ENCODE data around the gene PCSK9. TPM values are rescaled to one million over a fixed set of nuclear protein-coding genes. Genes with fewer than 3 reads are reported as not detected.
A peak's percentile ranks its signal among the peaks of the same experiment; 100 is the strongest.

PCSK9 gene
- total and polyA plus RNA-seq, 12 donors = under 0.01 to 0.07 (median 0.05) TPM; not detected in 9

DNA sequence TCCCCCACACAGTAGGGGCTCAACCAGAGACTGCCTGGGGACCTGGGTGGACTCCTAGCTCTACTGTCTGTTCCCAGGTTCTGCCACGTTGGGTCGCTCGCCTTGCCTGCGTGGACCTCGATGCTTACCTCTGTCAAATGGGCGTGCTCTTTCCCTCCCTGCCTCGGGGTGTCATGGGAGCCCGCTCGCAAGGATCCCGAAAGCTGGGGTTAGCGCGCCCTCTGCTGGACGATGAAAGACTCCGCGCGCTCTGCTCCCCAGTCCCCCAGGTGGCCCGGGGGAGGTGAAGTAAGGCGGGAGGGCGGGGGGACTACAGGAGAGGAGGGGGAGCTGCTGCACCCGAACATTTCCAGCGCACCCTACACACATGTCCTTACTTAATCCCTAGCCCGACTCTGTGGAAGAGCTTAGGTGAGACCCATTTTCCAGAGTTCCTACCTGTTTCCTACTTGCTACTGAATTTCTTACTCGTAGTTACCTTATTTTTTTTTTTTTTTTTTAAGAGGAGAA, 42.9 kb upstream of the PCSK9 start:
- DNase-seq (peak; percentile 57 to 79), ATAC-seq (peak; percentile 52 to 86 (median 78))
- H3K36me3 ChIP-seq = no peaks in the 10 kb centered on the region
- H3K9me3 ChIP-seq = no peaks in the 10 kb centered on the region
- H3K4me3 ChIP-seq = peak overlapping the region in 1 of 10 donors; percentile 5
- no peak overlapping the region for H3K27ac ChIP-seq
- intact Hi-C loops (cut with DNase I) = loop anchor here in 9 of 10 donors (1.0 to 5.0 kb wide), 4 partner anchors 44 to 52 kb away; no protein-coding TSS in a partner anchor
- peaks cover 17 to 59% (median 46%) of the 10 kb centered on the region in 7 donors for H3K27me3 ChIP-seq
- 6 to 7% methylated on average over 23 of the region's 23 CpGs for WGBS, 2 donors
- peaks cover 0 to 11% (median 5%) of the 10 kb centered on the region in 9 donors for H3K4me1 ChIP-seq
- TF ChIP-seq, protein P1, sequence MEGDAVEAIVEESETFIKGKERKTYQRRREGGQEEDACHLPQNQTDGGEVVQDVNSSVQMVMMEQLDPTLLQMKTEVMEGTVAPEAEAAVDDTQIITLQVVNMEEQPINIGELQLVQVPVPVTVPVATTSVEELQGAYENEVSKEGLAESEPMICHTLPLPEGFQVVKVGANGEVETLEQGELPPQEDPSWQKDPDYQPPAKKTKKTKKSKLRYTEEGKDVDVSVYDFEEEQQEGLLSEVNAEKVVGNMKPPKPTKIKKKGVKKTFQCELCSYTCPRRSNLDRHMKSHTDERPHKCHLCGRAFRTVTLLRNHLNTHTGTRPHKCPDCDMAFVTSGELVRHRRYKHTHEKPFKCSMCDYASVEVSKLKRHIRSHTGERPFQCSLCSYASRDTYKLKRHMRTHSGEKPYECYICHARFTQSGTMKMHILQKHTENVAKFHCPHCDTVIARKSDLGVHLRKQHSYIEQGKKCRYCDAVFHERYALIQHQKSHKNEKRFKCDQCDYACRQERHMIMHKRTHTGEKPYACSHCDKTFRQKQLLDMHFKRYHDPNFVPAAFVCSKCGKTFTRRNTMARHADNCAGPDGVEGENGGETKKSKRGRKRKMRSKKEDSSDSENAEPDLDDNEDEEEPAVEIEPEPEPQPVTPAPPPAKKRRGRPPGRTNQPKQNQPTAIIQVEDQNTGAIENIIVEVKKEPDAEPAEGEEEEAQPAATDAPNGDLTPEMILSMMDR (IDR thresholded peaks at IDR 0.05) = peak; percentile 48 to 84 (median 74)

DNA sequence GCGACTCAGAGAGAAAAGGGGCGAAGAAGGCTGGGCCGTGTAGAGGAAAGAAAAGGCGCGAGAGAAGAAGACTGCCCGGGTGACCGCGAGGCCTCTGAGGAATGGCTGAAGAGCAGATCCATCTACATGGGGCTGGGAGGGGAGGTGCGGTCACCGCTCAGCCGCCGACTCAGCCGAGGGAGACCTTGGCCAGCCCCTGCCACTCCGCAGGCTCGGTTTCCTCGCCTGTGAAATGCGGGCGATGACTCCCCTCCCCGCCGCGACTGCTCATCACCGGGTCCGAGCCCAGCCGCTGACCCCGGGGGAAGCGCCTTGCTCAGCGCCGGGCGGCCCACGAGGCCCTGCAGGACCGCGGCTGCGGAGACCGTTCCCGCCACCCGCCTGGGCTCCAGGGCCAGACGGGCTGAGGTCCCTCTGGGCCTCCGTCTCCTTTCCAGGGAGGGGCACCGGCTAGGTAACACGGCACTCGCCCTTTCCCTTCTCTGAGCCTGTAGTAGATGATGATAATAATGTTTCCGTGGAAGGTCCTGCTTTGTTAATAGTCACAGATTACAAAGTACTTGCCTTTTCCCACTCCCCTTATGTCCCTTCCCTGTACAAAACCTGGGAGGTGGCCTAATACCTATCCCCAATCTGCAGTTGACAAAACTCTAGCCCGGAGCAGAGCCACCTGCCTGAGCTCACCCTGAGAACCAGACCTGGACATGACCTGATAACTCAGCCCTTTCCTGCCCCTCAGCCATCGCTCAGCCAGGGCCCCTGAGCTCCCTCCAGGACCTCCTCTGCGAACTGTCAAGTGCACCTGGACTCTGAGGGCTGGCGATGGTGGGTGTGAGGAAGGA, 42.3 kb upstream of the PCSK9 start:
- no peak for DNase-seq
- H3K36me3 ChIP-seq = no peaks in the 10 kb centered on the region
- peaks cover 0 to 11% (median 5%) of the 10 kb centered on the region in 9 donors for H3K4me1 ChIP-seq
- H3K4me3 ChIP-seq = peak overlapping the region in 1 of 10 donors; percentile 5
- H3K27me3 ChIP-seq = peaks cover 17 to 59% (median 46%) of the 10 kb centered on the region in 7 donors
- H3K9me3 ChIP-seq = no peaks in the 10 kb centered on the region
- H3K27ac ChIP-seq = no peak overlapping the region
- intact Hi-C loops (cut with DNase I) = loop anchor here in 9 of 10 donors (1.0 to 5.0 kb wide), 4 partner anchors 45 to 52 kb away; no protein-coding TSS in a partner anchor
- WGBS, 2 donors = 12 to 15% methylated on average over 45 to 46 of the region's 46 CpGs
- TF ChIP-seq, protein P1 (IDR thresholded peaks at IDR 0.05) = no peak
- no peak for ATAC-seq

DNA sequence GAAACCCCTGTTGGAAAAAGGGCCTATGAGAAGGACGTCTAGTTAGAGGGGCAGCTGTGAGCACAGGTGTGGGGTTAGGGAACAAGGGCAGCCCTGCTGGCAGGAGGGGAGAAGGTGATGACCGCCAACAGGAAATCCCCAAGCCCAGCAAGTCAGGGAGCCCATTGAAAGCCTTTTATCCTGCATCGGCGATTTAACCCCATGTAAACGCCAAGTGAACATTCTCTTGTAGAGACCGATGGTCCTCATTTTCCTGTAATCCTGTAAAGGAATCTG, 41.7 kb upstream of the PCSK9 start:
- TF ChIP-seq, protein P1 (IDR thresholded peaks at IDR 0.05) = no peak
- WGBS, 2 donors = 69 to 74% methylated on average over 6 of the region's 6 CpGs
- Histone ChIP-seq H3K4me3 (no peak overlapping the region), H3K27me3 (peaks cover 17 to 60% (median 46%) of the 10 kb centered on the region in 7 donors), H3K27ac (no peak overlapping the region), H3K9me3 (no peaks in the 10 kb centered on the region), H3K4me1 (peaks cover 0 to 11% (median 5%) of the 10 kb centered on the region in 9 donors), H3K36me3 (no peaks in the 10 kb centered on the region)
- intact Hi-C loops (cut with DNase I) = loop anchor here in 7 of 10 donors (2.0 to 5.0 kb wide), 3 partner anchors 45 to 53 kb away; no protein-coding TSS in a partner anchor
- ATAC-seq = no peak
- DNase-seq = no peak

DNA sequence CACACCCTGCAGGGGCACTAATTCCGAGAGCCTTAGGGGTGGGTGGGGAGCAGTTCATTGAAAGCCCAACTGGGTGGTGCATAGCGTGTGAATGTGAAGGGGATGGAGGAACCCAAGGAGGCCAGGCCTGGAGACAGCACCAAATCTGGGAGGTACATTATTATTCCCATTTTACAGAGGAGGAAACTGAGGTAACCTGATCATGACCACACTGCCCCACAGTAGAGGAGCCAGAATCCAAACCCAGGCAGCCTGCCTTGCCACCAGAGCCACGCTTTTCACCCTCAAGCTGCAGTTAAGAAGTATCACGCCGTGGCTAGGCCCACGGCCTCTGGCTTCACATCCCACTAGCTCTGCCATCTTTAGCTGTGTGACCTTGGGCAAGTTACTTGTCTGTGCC, 41.2 kb upstream of the PCSK9 start:
- H3K4me1 ChIP-seq = peaks cover 0 to 11% (median 5%) of the 10 kb centered on the region in 9 donors
- intact Hi-C loops (cut with DNase I) = loop anchor here in 4 of 10 donors (5.0 kb wide), 1 partner anchor 46 kb away; no protein-coding TSS in a partner anchor
- H3K9me3 ChIP-seq = no peaks in the 10 kb centered on the region
- peaks cover 17 to 60% (median 46%) of the 10 kb centered on the region in 7 donors for H3K27me3 ChIP-seq
- 85 to 91% methylated on average over 6 of the region's 6 CpGs for WGBS, 2 donors
- H3K36me3 ChIP-seq = no peaks in the 10 kb centered on the region
- no peak for ATAC-seq
- TF ChIP-seq, protein P1 (IDR thresholded peaks at IDR 0.05) = no peak
- H3K4me3 ChIP-seq = no peak overlapping the region
- no peak overlapping the region for H3K27ac ChIP-seq
- no peak for DNase-seq

Measured in heart right ventricle (tissue), 16 donors.